SK-N-SH (cell line): ENCODE data around the gene SLC12A5. TPM values are rescaled to one million over a fixed set of nuclear protein-coding genes. Genes with fewer than 3 reads are reported as not detected.

Experiments
- CTCF ChIA-PET: fragments of 300-600, 350-600 bp; formaldehyde crosslinking; extraction: SDS; loops from one replicate; lab custom pipeline; 2021; lab: Yijun Ruan, JAX
- POLR2A ChIA-PET: fragments of 350-600 bp; sonication (Branson Sonifier 250); formaldehyde crosslinking; extraction: SDS; loops from one replicate; lab custom pipeline; 2020; ENCODE audit warnings: antibody characterized with exemption, inconsistent platforms; lab: Yijun Ruan, JAX
- DNase-seq: peaks from one replicate; pipeline ENCODE4 v3.0.0; 2012
- H2AFZ ChIP-seq: fragments of 200-600 bp; sonication (generic); 2 replicates; pipeline ENCODE4 v1.8.1; 2016; ENCODE audit warnings: antibody characterized with exemption, mild to moderate bottlenecking, low read depth
- H3F3A ChIP-seq: fragments of 200-600 bp; sonication (generic); replicated peaks from 2 replicates; pipeline ENCODE3; 2016; ENCODE audit warnings: antibody characterized with exemption, mild to moderate bottlenecking; ENCODE audit not compliant: insufficient read depth
- H3K27ac ChIP-seq, 2 experiments: fragments of 200-500 bp in 1 of 2; fragments of 200-600 bp in 1 of 2; sonication (Bioruptor generic) in 1 of 2; sonication (generic), shearing (Covaris generic) in 1 of 2; 2 replicates each; pipeline versions ENCODE4 v1.5.1 to v1.6.1; 2014 to 2016; ENCODE audit warnings: low read depth in 2 of 2, inconsistent platforms in 1 of 2, low read length in 1 of 2, mild to moderate bottlenecking in 1 of 2, mixed read lengths in 1 of 2
- H3K27me3 ChIP-seq: fragments of 200-600 bp; sonication (generic), shearing (Covaris generic); 2 replicates; pipeline ENCODE4 v1.6.1; 2016; ENCODE audit warnings: mixed run types; ENCODE audit not compliant: insufficient read depth
- H3K36me3 ChIP-seq, 2 experiments: fragments of 200-500 bp in 1 of 2; fragments of 200-600 bp in 1 of 2; sonication (Bioruptor generic) in 1 of 2; sonication (generic) in 1 of 2; replicated peaks in 1 of 2; 2 replicates each; pipeline versions ENCODE3 to v1.5.1; 2014 to 2016; ENCODE audit warnings: low read length in 1 of 2, mild to moderate bottlenecking in 1 of 2; ENCODE audit not compliant: insufficient read depth in 2 of 2, control insufficient read depth in 1 of 2
- H3K4me1 ChIP-seq, 2 experiments: fragments of 200-500 bp in 1 of 2; fragments of 200-600 bp in 1 of 2; sonication (Bioruptor generic) in 1 of 2; sonication (generic), shearing (Covaris generic) in 1 of 2; 2 replicates each; pipeline versions ENCODE4 v1.5.1 to v1.6.1; 2014 to 2016; ENCODE audit warnings: low read depth in 1 of 2, low read length in 1 of 2, mixed run types in 1 of 2; ENCODE audit not compliant: insufficient read depth in 2 of 2, control insufficient read depth in 1 of 2
- H3K4me2 ChIP-seq: fragments of 200-600 bp; sonication (generic), shearing (Covaris generic); 2 replicates; pipeline ENCODE4 v1.6.1; 2017; ENCODE audit warnings: mixed run types
- H3K4me3 ChIP-seq, 2 experiments: fragments of 200-500 bp in 1 of 2; fragments of 200-600 bp in 1 of 2; sonication (Bioruptor generic) in 1 of 2; sonication (generic), shearing (Covaris generic) in 1 of 2; 2 replicates each; pipeline versions ENCODE4 v1.5.1 to v1.8.1; 2014 to 2016; ENCODE audit warnings: low read depth in 2 of 2, inconsistent platforms in 1 of 2, low read length in 1 of 2, mild to moderate bottlenecking in 1 of 2, mixed read lengths in 1 of 2, moderate library complexity in 1 of 2
- H3K79me2 ChIP-seq: fragments of 200-600 bp; sonication (generic); 2 replicates; pipeline ENCODE4 v1.8.1; 2017; ENCODE audit warnings: mild to moderate bottlenecking; ENCODE audit not compliant: insufficient read depth
- H3K9ac ChIP-seq: fragments of 200-600 bp; sonication (generic); 2 replicates; pipeline ENCODE4 v1.6.1; 2017; ENCODE audit warnings: mixed run types
- H3K9me2 ChIP-seq: fragments of 200-600 bp; sonication (generic); 2 replicates; pipeline ENCODE4 v1.6.1; 2017; ENCODE audit warnings: mixed run types
- H3K9me3 ChIP-seq: fragments of 200-600 bp; sonication (generic); 2 replicates; pipeline ENCODE4 v1.6.1; 2017; ENCODE audit warnings: mixed run types, mild to moderate bottlenecking, moderate library complexity
- H4K20me1 ChIP-seq: fragments of 200-600 bp; sonication (generic); 2 replicates; pipeline ENCODE4 v1.6.1; 2017; ENCODE audit warnings: mild to moderate bottlenecking, mixed run types; ENCODE audit not compliant: insufficient read depth
- CTCF ChIP-seq: fragments of 200-600 bp; sonication (generic); IDR thresholded peaks from 2 replicates; pipeline ENCODE4 v1.6.1; 2017; ENCODE audit warnings: antibody characterized with exemption, mild to moderate bottlenecking, moderate library complexity
- ELF1 ChIP-seq: IDR thresholded peaks from 2 replicates; pipeline ENCODE4 v1.4.0; 2012
- EP300 ChIP-seq, 2 experiments: IDR thresholded peaks; 2 replicates each; pipeline versions ENCODE4 v1.4.0 to v1.6.1; 2012; ENCODE audit warnings: borderline replicate concordance in 1 of 2, low read depth in 1 of 2, low read length in 1 of 2
- EZH2phosphoT487 ChIP-seq: fragments of 200-600 bp; sonication (generic); IDR thresholded peaks from 2 replicates; pipeline ENCODE4 v1.6.1; 2017; ENCODE audit warnings: low read depth, mixed run types, mild to moderate bottlenecking, antibody characterized with exemption, moderate library complexity, borderline replicate concordance
- FOSL2 ChIP-seq: IDR thresholded peaks from 2 replicates; pipeline ENCODE4 v1.4.0; 2012; ENCODE audit warnings: low read depth, mild to moderate bottlenecking, moderate library complexity, borderline replicate concordance
- FOXJ3 ChIP-seq: sonication (generic); formaldehyde crosslinking; IDR thresholded peaks from 2 replicates; pipeline ENCODE4 v1.5.1; 2020; ENCODE audit warnings: mild to moderate bottlenecking, missing genetic modification reagents
- GATA2 ChIP-seq: sonication (generic); formaldehyde crosslinking; IDR thresholded peaks from 2 replicates; pipeline ENCODE4 v1.5.0; 2020; ENCODE audit warnings: mild to moderate bottlenecking, missing genetic modification reagents
- JUND ChIP-seq: IDR thresholded peaks from 2 replicates; pipeline ENCODE4 v1.4.0; 2012
- MXI1 ChIP-seq: IDR thresholded peaks from 2 replicates; pipeline ENCODE4 v1.6.1; 2012; ENCODE audit warnings: mild to moderate bottlenecking, low read depth, low read length, improper control_type of control experiment
- POLR2AphosphoS5 ChIP-seq: IDR thresholded peaks from 2 replicates; pipeline ENCODE4 v1.6.1; 2012; ENCODE audit warnings: low read depth, low read length
- RAD21 ChIP-seq: IDR thresholded peaks from 2 replicates; pipeline ENCODE4 v1.6.1; 2012; ENCODE audit warnings: mild to moderate bottlenecking, low read length
- RXRA ChIP-seq: IDR thresholded peaks from 2 replicates; pipeline ENCODE4 v1.4.0; 2012; ENCODE audit warnings: low read depth, mild to moderate bottlenecking, borderline replicate concordance
- TAF1 ChIP-seq: IDR thresholded peaks from 2 replicates; pipeline ENCODE4 v1.6.1; 2012; ENCODE audit warnings: low read depth, mild to moderate bottlenecking, low read length, moderate library complexity, borderline replicate concordance
- ZBTB33 ChIP-seq: IDR thresholded peaks from 2 replicates; pipeline ENCODE4 v1.4.0; 2012; ENCODE audit warnings: low read depth, borderline replicate concordance
- WGBS: methylation state at CpG from one replicate; pipeline ENCODE4 v1.1.6; 2017; ENCODE audit warnings: low lambda C conversion rate; 5-methylcytosine and 5-hydroxymethylcytosine counted together
- polyA plus RNA-seq, 3 experiments: library from polyadenylated mRNA; depleted of rRNA; stranded (reverse); fragments of >200 nt; gene quantifications; 2 replicates each; pipeline ENCODE4 v1.2.3, GENCODE V29; 2012
- TF ChIP-seq, protein P1 (sequence below): fragments of 150-350 bp; IDR thresholded peaks from 2 replicates; pipeline ENCODE4 v1.6.1; 2016; ENCODE audit warnings: mild to moderate bottlenecking, low read depth, low read length
- TF ChIP-seq, protein P2 (sequence below): fragments of 150-350 bp; IDR thresholded peaks from 2 replicates; pipeline ENCODE4 v1.6.1; 2017; ENCODE audit warnings: antibody characterized with exemption, low read length, low read depth, borderline replicate concordance
- TF ChIP-seq, protein P3 (sequence below): IDR thresholded peaks from 2 replicates; pipeline ENCODE4 v1.4.0; 2012; ENCODE audit warnings: low read depth, borderline replicate concordance
- TF ChIP-seq, protein P4 (sequence below): IDR thresholded peaks from 2 replicates; pipeline ENCODE4 v1.4.0; 2012; ENCODE audit warnings: low read depth
- TF ChIP-seq, protein P5 (sequence below): IDR thresholded peaks from 2 replicates; pipeline ENCODE4 v1.6.1; 2012; ENCODE audit warnings: mild to moderate bottlenecking, low read depth, low read length, moderate library complexity

Gene SLC12A5
- polyA plus RNA-seq, 1 of the 3 experiments (the other 2 are of a cell fraction): 19.9 TPM

- no peak overlapping the region for H3K4me2 ChIP-seq
- H3K9ac ChIP-seq: no peak overlapping the region
- H3K27me3 ChIP-seq: no peaks in the 10 kb centered on the region
- no peaks in the 10 kb centered on the region for H4K20me1 ChIP-seq
- H3K36me3 ChIP-seq: no peaks in the 10 kb centered on the region
- WGBS: 81% methylated on average over 11 of the region's 11 CpGs
- H3K9me2 ChIP-seq: no peaks in the 10 kb centered on the region
- no peak for DNase-seq
- H3K4me3 ChIP-seq: no peak overlapping the region
- no peak overlapping the region for H2AFZ ChIP-seq
- no peaks in the 10 kb centered on the region for H3K79me2 ChIP-seq
- TF ChIP-seq, protein P1, sequence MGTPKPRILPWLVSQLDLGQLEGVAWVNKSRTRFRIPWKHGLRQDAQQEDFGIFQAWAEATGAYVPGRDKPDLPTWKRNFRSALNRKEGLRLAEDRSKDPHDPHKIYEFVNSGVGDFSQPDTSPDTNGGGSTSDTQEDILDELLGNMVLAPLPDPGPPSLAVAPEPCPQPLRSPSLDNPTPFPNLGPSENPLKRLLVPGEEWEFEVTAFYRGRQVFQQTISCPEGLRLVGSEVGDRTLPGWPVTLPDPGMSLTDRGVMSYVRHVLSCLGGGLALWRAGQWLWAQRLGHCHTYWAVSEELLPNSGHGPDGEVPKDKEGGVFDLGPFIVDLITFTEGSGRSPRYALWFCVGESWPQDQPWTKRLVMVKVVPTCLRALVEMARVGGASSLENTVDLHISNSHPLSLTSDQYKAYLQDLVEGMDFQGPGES: no peak
- no peak for TF ChIP-seq ZBTB33
- TF ChIP-seq, protein P2, sequence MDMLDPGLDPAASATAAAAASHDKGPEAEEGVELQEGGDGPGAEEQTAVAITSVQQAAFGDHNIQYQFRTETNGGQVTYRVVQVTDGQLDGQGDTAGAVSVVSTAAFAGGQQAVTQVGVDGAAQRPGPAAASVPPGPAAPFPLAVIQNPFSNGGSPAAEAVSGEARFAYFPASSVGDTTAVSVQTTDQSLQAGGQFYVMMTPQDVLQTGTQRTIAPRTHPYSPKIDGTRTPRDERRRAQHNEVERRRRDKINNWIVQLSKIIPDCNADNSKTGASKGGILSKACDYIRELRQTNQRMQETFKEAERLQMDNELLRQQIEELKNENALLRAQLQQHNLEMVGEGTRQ: no peak
- TF ChIP-seq, protein P3, sequence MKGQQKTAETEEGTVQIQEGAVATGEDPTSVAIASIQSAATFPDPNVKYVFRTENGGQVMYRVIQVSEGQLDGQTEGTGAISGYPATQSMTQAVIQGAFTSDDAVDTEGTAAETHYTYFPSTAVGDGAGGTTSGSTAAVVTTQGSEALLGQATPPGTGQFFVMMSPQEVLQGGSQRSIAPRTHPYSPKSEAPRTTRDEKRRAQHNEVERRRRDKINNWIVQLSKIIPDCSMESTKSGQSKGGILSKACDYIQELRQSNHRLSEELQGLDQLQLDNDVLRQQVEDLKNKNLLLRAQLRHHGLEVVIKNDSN: no peak
- no peak for TF ChIP-seq FOXJ3 (CRISPR knock-in tag)
- TF ChIP-seq, protein P4, sequence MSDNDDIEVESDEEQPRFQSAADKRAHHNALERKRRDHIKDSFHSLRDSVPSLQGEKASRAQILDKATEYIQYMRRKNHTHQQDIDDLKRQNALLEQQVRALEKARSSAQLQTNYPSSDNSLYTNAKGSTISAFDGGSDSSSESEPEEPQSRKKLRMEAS: no peak
- no peak for TF ChIP-seq EZH2phosphoT487
- no peak for TF ChIP-seq FOSL2
- no peak for TF ChIP-seq JUND
- no peak for TF ChIP-seq GATA2 (CRISPR knock-in tag)
- no peak for TF ChIP-seq RXRA
- no peak for TF ChIP-seq CTCF
- no peak for TF ChIP-seq POLR2AphosphoS5
- no peak for TF ChIP-seq TAF1
- no peak for TF ChIP-seq ELF1
- no peak for TF ChIP-seq EP300 (IDR thresholded peaks at IDR 0.05; ENCODE audit: borderline replicate concordance in 1 of 2, low read depth in 1 of 2, low read length in 1 of 2)
- TF ChIP-seq, protein P5, sequence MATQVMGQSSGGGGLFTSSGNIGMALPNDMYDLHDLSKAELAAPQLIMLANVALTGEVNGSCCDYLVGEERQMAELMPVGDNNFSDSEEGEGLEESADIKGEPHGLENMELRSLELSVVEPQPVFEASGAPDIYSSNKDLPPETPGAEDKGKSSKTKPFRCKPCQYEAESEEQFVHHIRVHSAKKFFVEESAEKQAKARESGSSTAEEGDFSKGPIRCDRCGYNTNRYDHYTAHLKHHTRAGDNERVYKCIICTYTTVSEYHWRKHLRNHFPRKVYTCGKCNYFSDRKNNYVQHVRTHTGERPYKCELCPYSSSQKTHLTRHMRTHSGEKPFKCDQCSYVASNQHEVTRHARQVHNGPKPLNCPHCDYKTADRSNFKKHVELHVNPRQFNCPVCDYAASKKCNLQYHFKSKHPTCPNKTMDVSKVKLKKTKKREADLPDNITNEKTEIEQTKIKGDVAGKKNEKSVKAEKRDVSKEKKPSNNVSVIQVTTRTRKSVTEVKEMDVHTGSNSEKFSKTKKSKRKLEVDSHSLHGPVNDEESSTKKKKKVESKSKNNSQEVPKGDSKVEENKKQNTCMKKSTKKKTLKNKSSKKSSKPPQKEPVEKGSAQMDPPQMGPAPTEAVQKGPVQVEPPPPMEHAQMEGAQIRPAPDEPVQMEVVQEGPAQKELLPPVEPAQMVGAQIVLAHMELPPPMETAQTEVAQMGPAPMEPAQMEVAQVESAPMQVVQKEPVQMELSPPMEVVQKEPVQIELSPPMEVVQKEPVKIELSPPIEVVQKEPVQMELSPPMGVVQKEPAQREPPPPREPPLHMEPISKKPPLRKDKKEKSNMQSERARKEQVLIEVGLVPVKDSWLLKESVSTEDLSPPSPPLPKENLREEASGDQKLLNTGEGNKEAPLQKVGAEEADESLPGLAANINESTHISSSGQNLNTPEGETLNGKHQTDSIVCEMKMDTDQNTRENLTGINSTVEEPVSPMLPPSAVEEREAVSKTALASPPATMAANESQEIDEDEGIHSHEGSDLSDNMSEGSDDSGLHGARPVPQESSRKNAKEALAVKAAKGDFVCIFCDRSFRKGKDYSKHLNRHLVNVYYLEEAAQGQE: no peak
- no peak for TF ChIP-seq RAD21
- TF ChIP-seq MXI1: no peak
- peaks cover 10 to 12% of the 10 kb centered on the region in 2 experiments; a peak in 2 of 4 replicates for H3K4me1 ChIP-seq
- CTCF ChIA-PET: interaction anchor here (1.0 to 2.6 kb wide), 6 partner anchors 10 to 208 kb away, joined by 3 to 17 read pairs (median 3); no protein-coding TSS in a partner anchor
- no peaks in the 10 kb centered on the region for H3K9me3 ChIP-seq
- POLR2A ChIA-PET: no interaction called here
- H3K27ac ChIP-seq: no peak overlapping the region
- H3F3A ChIP-seq: no peaks in the 10 kb centered on the region
Measured at GRCh38 chr20:46006964-46007363, 22.1 kb upstream of the SLC12A5 start.
